ENCODE results near the gene KRT81.

Gene KRT81

GRCh38 chr12:52279422-52280318, 11.7 kb downstream of the KRT81 start:
- H3K79me2 ChIP-seq (ENCODE audit: insufficient read depth, low read length), result no peaks in the 10 kb centered on the region
- TF ChIP-seq CTCF (conservative IDR thresholded peaks at IDR 0.05; ENCODE audit: low read length) (no peak), EZH2phosphoT487 (IDR thresholded peaks at IDR 0.05; ENCODE audit: borderline replicate concordance) (no peak)
- H3K4me2 ChIP-seq (ENCODE audit: low read depth, low read length, poor library complexity, severe bottlenecking), result peak overlapping the region; percentile 58
- no peak overlapping the region for H3K4me3 ChIP-seq (ENCODE audit: low read length, poor library complexity, severe bottlenecking)
- H3K9me3 ChIP-seq (ENCODE audit: insufficient read depth, low read depth, low read length), result no peaks in the 10 kb centered on the region
- H2AFZ ChIP-seq (ENCODE audit: low read length), result no peak overlapping the region
- peaks cover 25% of the 10 kb centered on the region for H3K4me1 ChIP-seq (ENCODE audit: insufficient read depth, low read length, poor library complexity, severe bottlenecking)
- no peaks in the 10 kb centered on the region for H3K9me2 ChIP-seq (replicated peaks; ENCODE audit: low read depth, low read length)
- no peaks in the 10 kb centered on the region for H3K27me3 ChIP-seq (ENCODE audit: insufficient read depth, low read length, poor library complexity, severe bottlenecking)
- H3K9ac ChIP-seq (ENCODE audit: low read depth, low read length, poor library complexity, severe bottlenecking), result no peak overlapping the region
- no peaks in the 10 kb centered on the region for H3F3A ChIP-seq (ENCODE audit: low read depth)
- H4K20me1 ChIP-seq (ENCODE audit: insufficient read depth, low read length, poor library complexity, severe bottlenecking), result no peaks in the 10 kb centered on the region
- no peaks in the 10 kb centered on the region for H3K36me3 ChIP-seq (ENCODE audit: insufficient read depth, low read length)

DNA sequence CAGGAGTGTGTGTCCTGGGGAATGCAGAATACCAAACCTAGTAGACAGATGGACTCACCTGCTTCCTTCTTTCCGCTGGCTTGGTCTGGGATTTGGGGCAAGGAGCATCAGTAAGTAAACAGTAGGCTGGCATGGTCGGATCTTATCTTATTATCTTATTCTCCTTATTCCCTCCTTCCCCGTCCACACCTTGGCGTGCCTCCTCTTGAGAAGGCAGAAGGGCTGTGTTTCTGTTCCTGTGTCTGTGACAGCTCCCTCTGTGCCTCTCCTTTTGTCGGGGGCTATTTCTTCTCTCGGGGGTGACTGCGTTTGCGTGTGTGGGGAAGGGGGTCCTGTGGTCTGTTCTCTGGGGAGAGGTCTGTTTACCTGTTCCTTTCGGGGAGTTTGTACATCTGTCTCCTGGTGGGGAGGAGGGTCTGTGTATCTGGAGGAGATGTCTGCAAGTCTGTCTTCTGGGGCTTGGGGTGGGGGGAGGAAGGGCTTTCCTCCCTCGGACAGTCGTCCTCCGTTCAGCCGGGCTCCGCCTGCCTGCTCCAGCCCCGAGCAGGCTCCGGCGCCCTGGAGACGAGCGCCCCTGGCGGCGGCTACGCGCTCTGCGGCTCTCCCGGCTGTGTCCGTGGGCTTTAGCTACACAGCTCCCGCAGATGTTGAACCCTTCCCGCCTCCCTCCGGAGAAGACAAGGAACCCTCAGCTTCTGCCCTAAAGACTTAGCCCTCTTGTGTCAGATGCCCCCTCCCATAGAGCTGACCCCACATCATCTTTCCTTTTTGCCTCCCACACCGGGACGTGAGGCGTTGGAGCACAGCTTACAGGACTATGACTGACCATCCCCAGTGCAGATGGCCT, 12.5 kb downstream of the KRT81 start:
- Histone ChIP-seq H3K4me1 (ENCODE audit: insufficient read depth, low read length, poor library complexity, severe bottlenecking) (peaks cover 21% of the 10 kb centered on the region), H3K27me3 (ENCODE audit: insufficient read depth, low read length, poor library complexity, severe bottlenecking) (no peaks in the 10 kb centered on the region), H3F3A (ENCODE audit: low read depth) (no peaks in the 10 kb centered on the region), H3K4me3 (ENCODE audit: low read length, poor library complexity, severe bottlenecking) (peak overlapping the region; percentile 30), H3K9me3 (ENCODE audit: insufficient read depth, low read depth, low read length) (no peaks in the 10 kb centered on the region), H2AFZ (ENCODE audit: low read length) (peak overlapping the region; percentile 84), H3K79me2 (ENCODE audit: insufficient read depth, low read length) (no peaks in the 10 kb centered on the region), H4K20me1 (ENCODE audit: insufficient read depth, low read length, poor library complexity, severe bottlenecking) (no peaks in the 10 kb centered on the region), H3K9me2 (replicated peaks; ENCODE audit: low read depth, low read length) (no peaks in the 10 kb centered on the region), H3K9ac (ENCODE audit: low read depth, low read length, poor library complexity, severe bottlenecking) (no peak overlapping the region), H3K4me2 (ENCODE audit: low read depth, low read length, poor library complexity, severe bottlenecking) (peak overlapping the region; percentile 58), H3K36me3 (ENCODE audit: insufficient read depth, low read length) (no peaks in the 10 kb centered on the region)
- TF ChIP-seq EZH2phosphoT487 (IDR thresholded peaks at IDR 0.05; ENCODE audit: borderline replicate concordance), result no peak
- peak; percentile 89 for TF ChIP-seq CTCF (conservative IDR thresholded peaks at IDR 0.05; ENCODE audit: low read length)

- no peaks in the 10 kb centered on the region for H4K20me1 ChIP-seq (ENCODE audit: insufficient read depth, low read length, poor library complexity, severe bottlenecking)
- peak overlapping the region; percentile 11 for H2AFZ ChIP-seq (ENCODE audit: low read length)
- H3K79me2 ChIP-seq (ENCODE audit: insufficient read depth, low read length), result no peaks in the 10 kb centered on the region
- peak overlapping the region; percentile 12 for H3K9ac ChIP-seq (ENCODE audit: low read depth, low read length, poor library complexity, severe bottlenecking)
- H3K4me2 ChIP-seq (ENCODE audit: low read depth, low read length, poor library complexity, severe bottlenecking), result peak overlapping the region; percentile 3
- TF ChIP-seq EZH2phosphoT487 (IDR thresholded peaks at IDR 0.05; ENCODE audit: borderline replicate concordance), result no peak
- no peak overlapping the region for H3K4me3 ChIP-seq (ENCODE audit: low read length, poor library complexity, severe bottlenecking)
- H3K4me1 ChIP-seq (ENCODE audit: insufficient read depth, low read length, poor library complexity, severe bottlenecking), result peaks cover 21% of the 10 kb centered on the region
- H3K36me3 ChIP-seq (ENCODE audit: insufficient read depth, low read length), result no peaks in the 10 kb centered on the region
- no peaks in the 10 kb centered on the region for H3K27me3 ChIP-seq (ENCODE audit: insufficient read depth, low read length, poor library complexity, severe bottlenecking)
- no peaks in the 10 kb centered on the region for H3K9me3 ChIP-seq (ENCODE audit: insufficient read depth, low read depth, low read length)
- H3K9me2 ChIP-seq (replicated peaks; ENCODE audit: low read depth, low read length), result no peaks in the 10 kb centered on the region
- no peaks in the 10 kb centered on the region for H3F3A ChIP-seq (ENCODE audit: low read depth)
Measured at GRCh38 chr12:52277486-52278245, 13.7 kb downstream of the KRT81 start.
